Ureter (tissue), 1 donor: Measurements from ENCODE around the gene SLC16A3. TPM values are rescaled to one million over a fixed set of nuclear protein-coding genes. Genes with fewer than 3 reads are reported as not detected.

Experiments
- DNase-seq: peaks from one replicate; pipeline ENCODE4 v3.0.0-alpha.2; 2020; ENCODE audit warnings: low spot score
- total RNA-seq: library from RNA; stranded (reverse); gene quantifications from one replicate; pipeline ENCODE4 v1.2.4, GENCODE V29; 2023
- donor health status: DM: yes; HTN: yes; CAD: no.

SLC16A3 gene
- total RNA-seq, 1 donor from 2014 or later: 44.2 TPM

DNA sequence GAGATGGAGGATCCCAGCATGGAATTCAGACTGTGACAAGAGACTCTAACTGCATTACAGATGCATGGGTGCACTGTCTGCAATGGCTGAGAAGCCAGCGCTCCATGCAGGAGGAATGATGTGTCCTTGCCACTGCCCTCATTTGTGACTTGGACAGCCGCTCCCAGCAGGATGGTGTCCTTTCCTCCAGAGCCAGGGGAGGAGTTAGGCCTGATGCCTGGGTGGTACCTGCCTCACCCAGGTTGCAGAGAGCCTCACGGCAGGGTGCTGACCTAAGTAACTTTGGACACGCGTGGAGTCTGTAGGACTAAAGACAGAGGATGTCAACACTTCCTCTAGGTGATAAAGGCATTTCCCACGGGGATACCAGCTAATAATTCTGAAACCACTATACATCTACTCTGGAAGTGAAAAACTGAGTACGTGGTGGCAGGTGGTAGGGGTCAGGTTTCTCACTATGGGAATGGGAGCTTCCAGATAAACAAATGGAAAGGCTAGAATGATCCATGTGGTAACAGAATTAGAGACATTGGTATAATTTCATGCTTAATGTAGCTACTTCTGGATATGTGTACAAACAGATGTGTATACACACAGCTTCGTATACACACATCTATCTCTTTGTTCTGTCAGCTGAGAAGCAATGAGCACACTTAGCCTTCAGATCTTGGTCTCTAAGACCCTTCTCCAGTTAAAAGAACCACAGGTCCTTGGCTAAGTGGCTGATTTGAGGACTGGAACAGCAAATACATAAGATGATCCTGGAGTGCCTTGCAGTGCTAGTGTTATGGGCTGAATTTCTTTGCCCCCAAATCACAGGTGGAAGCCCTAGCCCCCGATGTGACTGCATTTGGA is 58.4 kb downstream of the SLC16A3 start:
- no peak for DNase-seq

DNA sequence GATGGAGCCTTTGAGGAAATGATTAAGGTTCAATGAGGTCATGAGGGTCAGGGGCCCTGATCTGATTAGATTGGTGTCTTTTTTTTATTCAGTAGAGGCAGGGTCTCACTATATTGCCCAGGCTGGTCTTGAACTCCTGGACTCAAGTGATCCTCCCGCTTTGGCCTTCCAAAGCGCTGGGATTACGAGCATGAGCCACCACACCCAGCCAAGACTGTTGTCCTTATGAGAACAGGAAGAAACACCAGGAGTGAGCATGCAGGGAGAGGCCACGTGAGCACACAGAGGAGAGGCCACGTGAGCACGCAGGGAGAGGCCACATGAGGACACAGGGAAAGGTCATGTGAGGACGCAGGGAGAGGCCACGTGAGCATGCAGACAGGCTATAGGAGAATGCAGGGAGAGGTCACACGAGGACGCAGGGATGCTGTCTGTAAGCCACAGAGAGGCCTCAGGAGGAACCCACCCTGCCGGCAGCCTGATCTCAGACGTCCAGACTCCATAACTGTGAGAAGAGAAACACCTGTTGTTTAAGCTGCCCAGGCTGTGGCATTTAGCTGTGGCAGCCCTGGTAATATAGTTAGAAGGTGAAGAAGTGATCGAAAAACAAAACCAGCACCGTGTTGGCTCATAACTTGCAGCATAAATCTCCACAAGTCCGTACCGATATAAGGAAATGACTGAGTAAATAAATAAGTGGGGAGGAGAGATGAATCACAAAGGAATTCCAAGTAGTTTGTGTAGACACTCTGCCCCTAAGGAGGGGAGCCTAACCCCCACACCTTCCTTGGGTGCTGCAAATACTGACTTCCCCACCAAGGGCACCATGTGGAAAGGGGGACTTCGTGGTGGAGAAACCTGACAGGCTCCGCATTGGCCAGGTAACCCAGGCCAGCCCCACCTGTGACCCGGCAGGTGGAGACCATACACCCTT is 59.3 kb downstream of the SLC16A3 start:
- DNase-seq: peak; percentile 89

Other genes starting within 250 kb of the SLC16A3 start
- gene CENPX, start 206.2 kb upstream of the SLC16A3 start, total RNA-seq: 58.5 TPM
- 11.0 TPM for gene LRRC45, start 205.7 kb upstream of the SLC16A3 start, total RNA-seq
- 5.0 TPM for gene RAC3, start 197.4 kb upstream of the SLC16A3 start, total RNA-seq
- 176 TPM for gene DCXR, start 191.3 kb upstream of the SLC16A3 start, total RNA-seq
- 30.0 TPM for gene RFNG, start 177.2 kb upstream of the SLC16A3 start, total RNA-seq
- 91.2 TPM for gene GPS1, start 177.1 kb upstream of the SLC16A3 start, total RNA-seq
- 158 TPM for gene DUS1L, start 163.2 kb upstream of the SLC16A3 start, total RNA-seq
- gene FASN, start 130.8 kb upstream of the SLC16A3 start, total RNA-seq: 165 TPM
- 108 TPM for gene CCDC57, start 16.2 kb upstream of the SLC16A3 start, total RNA-seq
- gene CSNK1D, start 44.7 kb downstream of the SLC16A3 start, total RNA-seq: 170 TPM
- gene CD7, start 88.6 kb downstream of the SLC16A3 start, total RNA-seq: 3.4 TPM
- 12.6 TPM for gene SECTM1, start 104.7 kb downstream of the SLC16A3 start, total RNA-seq
- not detected for gene TEX19, start 130.2 kb downstream of the SLC16A3 start, total RNA-seq
- not detected for gene UTS2R, start 142.7 kb downstream of the SLC16A3 start, total RNA-seq
- 44.5 TPM for gene HEXD, start 189.3 kb downstream of the SLC16A3 start, total RNA-seq
- gene OGFOD3, start 189.5 kb downstream of the SLC16A3 start, total RNA-seq: 31.9 TPM
- 98.0 TPM for gene CYBC1, start 221.7 kb downstream of the SLC16A3 start, total RNA-seq
- gene NARF, start 229.7 kb downstream of the SLC16A3 start, total RNA-seq: 48.2 TPM